Embryonic facial prominence (tissue), 1 donor: ENCODE measurements around the gene PLEKHA6.

Source experiments
- DNase-seq: peaks from one replicate; pipeline ENCODE4 v3.0.0-alpha.2; 2016; ENCODE audit errors: extremely low spot score

Gene PLEKHA6

DNA sequence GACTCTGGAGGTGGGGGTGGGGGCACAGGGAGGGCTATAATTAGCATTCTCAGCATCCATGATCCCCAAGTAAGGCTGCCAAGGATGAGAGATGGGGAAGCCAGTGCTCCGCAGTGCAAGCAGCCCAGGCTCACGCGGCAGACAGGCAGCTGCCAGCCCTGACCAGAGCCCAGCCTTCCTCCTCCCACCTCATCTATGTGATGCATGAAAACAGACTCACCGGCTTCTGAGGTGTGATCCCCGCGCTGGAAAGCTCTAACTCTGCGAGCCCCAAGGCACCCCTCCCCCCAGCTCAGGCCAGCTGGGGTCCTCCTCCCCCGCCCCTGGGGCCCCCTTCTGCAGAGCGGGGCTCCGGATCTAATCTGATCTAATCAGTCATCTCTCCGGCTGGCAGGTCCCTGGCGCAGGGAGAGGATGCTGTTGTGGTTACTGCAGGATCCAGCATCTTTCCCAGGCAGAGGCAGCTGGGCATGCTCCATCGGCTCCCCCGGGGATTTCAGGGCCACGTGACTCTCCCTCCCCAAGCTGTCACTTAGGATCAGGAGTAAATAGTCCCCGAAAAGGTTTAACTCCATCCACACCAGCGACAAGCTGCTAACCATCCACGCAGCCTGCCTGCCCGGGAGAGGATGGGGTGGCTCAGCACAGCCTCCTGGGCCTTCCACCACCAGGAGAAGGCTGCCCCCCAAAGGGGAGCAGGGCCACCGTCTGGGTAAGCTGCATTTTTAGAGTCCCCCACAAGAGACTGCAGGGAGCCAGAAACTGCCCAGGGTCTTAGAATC, at the start of gene PLEKHA6:
TSS of gene PLEKHA6 (minus strand) at position 456 of the 782 bp plus-strand sequence. CDS start 86,202 bp downstream, outside the sequence.
- DNase-seq, result no peak

DNA sequence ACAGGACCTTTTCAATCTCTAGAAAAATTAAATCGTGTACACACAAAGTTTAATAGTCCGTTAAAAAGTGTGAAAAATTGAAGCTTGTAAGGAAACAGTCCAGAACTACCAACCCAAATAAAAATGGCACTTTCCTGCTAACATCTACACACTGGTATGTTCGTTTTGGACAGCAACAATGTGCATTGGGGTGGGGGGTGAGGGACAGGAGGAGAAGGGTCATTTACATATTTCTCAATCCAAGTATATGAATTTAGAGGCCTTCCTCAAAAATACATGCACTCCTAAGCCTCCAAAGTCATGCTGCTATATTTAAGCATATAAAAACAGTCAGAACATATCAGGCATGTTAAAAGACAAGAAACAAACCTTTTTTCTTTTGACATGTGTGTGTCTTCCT, 49.4 kb upstream of the PLEKHA6 start:
- DNase-seq, result no peak

GRCh38 chr1:204408602-204409001, 48.9 kb upstream of the PLEKHA6 start:
- DNase-seq, result no peak

DNA sequence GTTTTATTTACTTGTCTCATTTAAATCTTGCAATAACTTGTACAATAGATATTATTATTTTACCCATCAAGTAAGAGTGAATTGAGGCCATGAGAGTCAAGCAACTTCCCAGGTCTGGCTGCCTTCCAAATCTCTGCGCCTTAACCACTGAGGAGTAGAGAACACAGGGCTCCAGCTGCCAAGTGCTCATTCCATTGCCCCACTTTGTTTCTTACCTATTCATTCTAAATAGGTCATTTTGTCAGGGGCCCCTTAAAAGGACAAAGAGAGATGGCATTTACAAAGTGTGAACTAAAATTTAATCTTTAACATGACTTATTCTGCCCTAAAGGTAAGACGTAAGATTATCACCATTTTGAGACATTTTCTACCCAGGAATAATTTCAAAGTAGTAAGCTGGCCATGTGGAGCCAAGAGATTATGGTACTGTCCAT, 48.4 kb upstream of the PLEKHA6 start:
- no peak for DNase-seq

DNA sequence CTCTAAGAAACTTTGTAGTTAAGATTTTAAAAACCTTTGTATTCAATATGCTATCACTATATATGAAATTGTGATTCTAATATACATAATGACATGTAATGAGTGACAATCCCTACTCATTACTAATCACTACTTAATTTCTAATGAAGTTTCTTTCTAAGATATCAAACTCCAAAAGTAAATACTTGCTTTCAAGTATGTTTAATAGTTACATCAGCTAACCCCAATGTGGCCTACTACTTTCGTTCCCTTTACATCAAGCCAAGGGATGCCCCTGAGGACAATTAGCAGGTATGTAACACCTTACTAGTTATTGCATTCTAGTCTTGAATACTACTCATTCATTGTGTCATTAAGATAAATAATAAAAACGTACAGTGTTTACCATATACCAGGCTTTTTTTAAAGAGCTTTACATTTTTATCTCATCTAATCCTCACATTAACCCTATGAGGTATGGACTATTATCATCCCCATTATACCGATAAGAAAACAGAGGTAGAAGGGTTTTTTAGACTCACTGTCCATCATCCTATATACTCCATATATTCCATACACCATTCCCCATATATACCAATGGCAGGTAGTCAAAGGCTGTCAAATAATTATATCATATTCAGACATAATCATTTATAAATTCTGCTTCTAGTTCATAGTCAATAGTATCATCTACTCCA, 47.7 kb upstream of the PLEKHA6 start:
- no peak for DNase-seq

- no peak for DNase-seq
Measured at GRCh38 chr1:204406621-204407020, 46.9 kb upstream of the PLEKHA6 start.

- DNase-seq, result no peak
Measured at GRCh38 chr1:204405988-204406387, 46.3 kb upstream of the PLEKHA6 start.

- DNase-seq, result no peak
Measured at GRCh38 chr1:204404629-204405028, 44.9 kb upstream of the PLEKHA6 start.

DNA sequence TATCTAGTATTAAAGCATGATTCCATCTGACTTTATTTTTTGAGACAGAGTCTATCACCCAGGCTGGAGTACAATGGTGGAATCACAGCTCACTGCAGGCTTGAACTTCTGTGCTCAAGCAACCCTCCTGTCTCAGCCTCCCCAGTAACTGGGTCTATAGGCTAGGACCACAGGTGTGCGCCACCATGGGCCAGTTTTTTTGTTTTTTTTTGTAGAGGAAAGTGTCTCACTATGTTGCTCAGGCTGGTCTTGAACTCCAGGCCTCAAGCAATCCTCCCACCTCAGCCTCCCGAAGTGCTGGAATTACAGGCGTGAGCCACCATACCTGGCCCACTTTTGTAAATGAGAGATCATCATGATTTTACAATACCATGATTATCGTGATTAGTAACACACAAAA, 42.7 kb upstream of the PLEKHA6 start:
- DNase-seq, result no peak

- no peak for DNase-seq
Measured at GRCh38 chr1:204401730-204402129, 42.0 kb upstream of the PLEKHA6 start.

- DNase-seq, result no peak
Measured at GRCh38 chr1:204400882-204401510, 41.3 kb upstream of the PLEKHA6 start.

DNA sequence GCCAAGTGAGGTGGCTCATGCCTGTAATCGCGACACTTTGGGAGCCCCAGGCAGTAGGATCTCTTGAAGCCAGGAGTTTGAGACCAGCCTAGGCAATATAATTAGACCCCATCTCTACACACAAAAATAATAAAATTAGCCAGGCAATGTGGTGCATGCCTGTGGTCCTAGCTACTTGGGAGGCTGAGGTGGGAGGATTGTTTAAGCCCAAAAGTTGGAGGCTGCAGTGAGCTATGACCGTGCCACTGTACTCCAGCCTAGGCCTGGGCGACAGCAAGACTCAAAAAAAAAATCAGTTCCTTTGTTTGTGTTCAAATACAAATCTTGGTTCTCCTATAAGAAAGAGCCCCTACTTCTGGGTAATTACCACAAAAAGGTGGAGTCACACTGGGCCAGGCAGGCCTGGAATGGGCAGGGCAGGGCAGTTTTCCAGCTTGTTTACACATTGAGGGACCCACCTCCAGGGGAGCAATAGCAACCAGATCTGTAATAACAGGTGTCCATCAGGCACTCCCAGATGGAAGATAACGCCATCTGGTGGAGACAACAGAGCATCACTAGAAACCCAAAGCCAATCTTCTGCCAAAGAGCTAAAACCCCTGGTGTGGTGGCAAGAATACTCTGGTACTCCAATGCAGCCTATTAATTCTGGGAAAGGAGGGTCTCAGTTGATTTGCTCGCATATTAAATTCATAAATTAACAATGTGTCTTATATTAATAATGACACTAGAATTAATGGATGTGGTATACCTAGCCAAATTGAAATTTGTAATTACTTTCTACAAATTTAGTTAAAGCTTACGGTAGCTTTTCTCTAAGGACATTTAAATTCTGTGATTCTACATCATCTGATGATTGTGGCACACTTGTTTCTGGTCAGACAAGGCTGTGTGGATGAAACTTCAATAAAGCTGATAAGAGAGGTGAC, 38.7 kb upstream of the PLEKHA6 start:
- peak; percentile 67 for DNase-seq

- DNase-seq, result no peak
Measured at GRCh38 chr1:204396015-204396583, 36.4 kb upstream of the PLEKHA6 start.

DNA sequence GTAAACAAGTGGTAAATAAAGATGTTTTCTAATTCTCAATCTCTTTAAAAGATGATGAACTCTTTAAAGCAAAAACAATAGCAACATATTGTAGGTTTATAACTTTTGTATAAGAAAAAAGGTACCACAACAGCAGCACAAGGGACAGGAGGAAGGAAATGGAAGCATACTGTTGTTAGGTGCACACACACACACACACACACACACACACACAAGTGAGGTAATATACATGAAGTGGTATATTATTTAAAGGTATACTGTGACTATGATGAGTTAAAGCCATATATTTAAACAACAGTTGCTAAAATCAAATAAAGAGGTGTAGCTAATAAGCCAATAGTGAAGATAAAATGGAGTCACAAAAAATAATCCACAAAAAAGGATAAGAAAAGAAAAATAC, 31.9 kb upstream of the PLEKHA6 start:
- DNase-seq, result no peak

DNA sequence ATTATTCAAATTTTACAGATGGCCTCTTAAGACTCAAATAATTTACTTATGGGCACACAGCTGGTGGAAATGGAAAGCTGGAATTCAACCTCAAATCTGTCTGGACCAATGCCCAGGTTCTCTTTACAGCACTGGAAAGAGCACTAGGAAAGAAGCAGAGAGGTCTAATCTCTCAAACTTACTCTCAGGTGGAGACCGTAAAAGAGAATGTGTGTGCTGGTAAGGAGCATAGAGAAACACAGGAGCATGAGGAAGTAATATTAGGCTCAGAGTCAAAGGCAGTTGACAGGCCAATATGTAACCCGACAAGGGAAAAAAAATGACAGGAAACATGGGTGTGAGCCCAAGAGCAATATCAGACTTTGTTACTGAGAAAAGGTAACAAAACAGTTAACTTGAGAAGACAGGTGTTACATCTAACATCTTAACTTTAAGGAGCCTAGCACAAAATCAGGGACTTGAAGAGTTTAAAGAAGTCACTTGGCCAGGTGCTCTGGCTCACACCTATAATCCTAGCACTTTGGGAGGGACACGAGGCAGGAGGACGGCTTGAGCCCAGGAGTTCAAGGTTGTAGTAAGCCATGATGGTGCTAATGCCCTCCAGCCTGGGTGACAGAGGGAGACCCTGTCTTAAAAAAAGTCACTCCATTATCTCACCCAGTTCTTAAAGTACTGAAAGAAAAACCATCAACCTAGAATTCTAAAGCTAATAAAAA, 31.2 kb upstream of the PLEKHA6 start:
- DNase-seq, result no peak

DNA sequence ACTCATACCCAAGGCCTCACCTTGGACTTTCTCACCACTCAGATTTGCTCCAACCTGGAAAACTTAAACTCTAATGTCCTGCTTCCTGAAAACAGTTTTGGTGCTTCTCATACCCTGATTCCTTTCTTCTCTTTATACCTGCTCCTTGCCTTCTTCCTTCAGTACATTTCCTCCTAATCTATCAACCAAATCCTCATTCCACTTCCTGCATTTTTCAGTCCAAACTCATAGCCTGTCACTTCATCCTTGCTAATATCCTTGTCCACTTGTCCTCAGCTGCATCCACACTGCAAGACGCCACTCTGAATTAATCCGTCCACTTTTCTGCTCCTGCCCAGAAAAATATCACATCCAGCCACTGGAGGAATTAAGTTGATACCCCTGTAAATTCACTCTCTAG, 26.0 kb upstream of the PLEKHA6 start:
- DNase-seq, result no peak

DNA sequence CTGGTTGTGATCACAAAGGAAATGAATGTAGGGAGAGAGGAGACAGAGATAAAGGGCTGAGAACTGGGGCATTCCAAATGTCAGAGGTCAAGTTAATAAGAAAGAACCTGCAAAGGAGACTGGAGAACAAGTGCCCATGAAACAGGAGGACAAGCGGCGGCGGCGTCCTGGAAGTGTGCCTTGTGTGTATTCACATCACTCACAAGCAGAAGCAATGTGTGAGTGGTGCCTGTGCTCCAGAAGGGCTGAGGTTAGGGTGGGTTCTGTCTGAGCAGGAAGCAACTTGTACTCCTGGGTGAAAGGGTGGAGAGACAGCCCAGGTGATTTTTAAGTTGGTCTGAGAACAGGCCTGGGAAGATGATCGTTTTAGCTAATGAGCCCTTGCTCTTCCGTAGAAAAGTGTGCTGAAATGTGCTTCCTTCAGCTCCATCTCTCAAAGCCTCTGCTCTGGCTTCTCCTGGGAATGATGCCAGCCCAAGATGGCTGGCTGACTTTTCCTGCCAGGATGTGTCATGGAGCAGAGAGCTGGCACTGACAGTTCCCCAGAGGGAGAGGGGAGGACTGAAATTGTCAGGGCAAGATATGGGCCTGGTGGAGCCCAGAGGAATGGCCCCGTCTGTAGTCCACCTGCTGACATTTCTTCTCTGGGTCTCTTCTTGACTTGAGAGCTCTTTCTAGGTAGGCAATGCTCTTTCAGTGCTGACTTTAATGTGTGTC, 25.1 kb upstream of the PLEKHA6 start:
- no peak for DNase-seq

DNA sequence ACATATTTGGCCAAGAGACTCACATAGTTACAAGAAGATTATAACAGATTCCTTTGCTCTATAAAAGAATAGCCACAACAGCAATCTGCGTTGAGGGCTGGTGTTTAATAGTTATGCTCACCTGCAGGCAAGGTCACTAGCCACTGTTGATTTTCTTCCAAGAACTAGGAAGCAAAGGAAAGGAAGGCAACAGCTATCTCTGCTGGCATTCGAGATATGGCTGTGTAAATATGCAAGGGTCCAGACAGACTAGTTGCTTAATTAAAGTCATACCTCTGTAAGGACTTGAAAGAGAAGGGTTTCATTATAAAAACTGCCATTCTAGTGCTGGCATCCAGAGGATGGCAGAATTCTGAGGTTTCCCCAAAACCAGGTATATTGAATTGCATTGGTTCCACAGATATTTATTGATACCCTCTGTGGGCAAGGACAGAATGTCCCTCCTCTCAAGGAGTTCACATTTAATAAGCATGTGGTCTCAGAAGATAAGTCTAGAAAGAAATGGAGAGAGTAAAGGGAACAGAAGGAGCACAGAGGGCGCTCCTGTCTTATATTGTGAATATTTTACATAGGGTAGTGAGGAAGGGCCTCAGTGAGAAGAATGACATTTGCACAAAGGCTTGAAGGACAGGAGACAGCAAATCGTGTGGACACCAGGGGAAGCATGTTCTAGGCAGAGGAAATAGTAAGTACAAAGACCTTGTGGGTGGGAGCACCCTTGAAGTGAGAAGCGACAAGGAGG, 23.6 kb upstream of the PLEKHA6 start:
- no peak for DNase-seq

DNA sequence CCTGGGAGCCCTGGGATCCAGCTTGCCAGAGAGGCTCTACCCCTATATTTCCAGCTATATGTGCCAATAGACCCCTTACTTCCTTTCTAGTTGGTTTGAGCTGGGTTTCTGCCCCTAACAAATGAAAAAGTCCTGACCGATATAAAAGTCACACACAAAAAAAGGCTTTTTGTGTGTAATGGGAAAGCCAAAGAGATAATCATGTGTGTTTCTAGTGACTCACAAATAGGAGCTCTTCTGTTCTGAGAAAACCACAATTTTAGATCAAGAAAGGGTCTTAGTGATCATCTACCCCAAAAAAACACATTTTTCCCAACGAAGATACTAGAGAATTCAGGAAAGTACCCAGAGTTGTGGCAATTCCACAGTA, 23.0 kb upstream of the PLEKHA6 start:
- no peak for DNase-seq
